ENCODE measurements around the gene LGALS9B.
"Not testable (repeated sequence)": the region's sequence is repeated elsewhere in the genome, so short reads cannot be mapped to it uniquely, and the experiment has no call there.

DNA sequence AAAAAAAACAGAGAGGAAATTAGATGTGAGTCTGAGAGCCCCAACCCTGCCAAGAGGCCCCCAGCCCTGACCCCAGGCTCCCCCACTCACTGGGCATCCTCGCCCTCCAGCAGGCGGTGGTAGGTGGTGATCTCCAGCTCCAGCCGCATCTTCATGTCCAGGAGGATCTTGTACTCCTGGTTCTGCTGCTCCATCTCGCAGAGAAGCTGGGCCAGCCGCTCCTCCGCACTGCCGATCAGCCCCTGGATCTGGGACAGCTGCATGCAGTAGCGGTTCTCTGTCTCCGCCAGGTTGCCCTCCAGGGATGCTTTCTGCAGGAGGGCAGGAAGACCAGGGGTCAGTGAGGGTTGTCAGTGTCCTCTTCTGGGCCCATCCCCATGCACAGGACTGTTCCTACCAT, 46.2 kb upstream of the LGALS9B start:
- TF ChIP-seq SRF (IDR thresholded peaks at IDR 0.05; ENCODE audit: low read depth, low read length); KAT7 (CRISPR knock-in tag; IDR thresholded peaks at IDR 0.05; ENCODE audit: borderline replicate concordance); ARID2 (CRISPR knock-in tag; IDR thresholded peaks at IDR 0.05; ENCODE audit: borderline replicate concordance); HOXA7 (CRISPR knock-in tag; IDR thresholded peaks at IDR 0.05); EZH2 (conservative IDR thresholded peaks at IDR 0.05; ENCODE audit: low read depth, low read length); HNRNPH1 (optimal IDR thresholded peaks at IDR 0.05; ENCODE audit: low read depth, low read length); EP300 (IDR thresholded peaks at IDR 0.05; ENCODE audit: low read depth in 2 of 2, low read length in 2 of 2); EP300 (CRISPR knock-in tag; IDR thresholded peaks at IDR 0.05; ENCODE audit: borderline replicate concordance); ZNF816 (CRISPR knock-in tag; IDR thresholded peaks at IDR 0.05; ENCODE audit: borderline replicate concordance); SETDB1 (CRISPR knock-in tag; IDR thresholded peaks at IDR 0.05; ENCODE audit: borderline replicate concordance); ZNF136 (CRISPR knock-in tag; IDR thresholded peaks at IDR 0.05; ENCODE audit: low read depth): not testable (repeated sequence)
- TF ChIP-seq, protein P1, sequence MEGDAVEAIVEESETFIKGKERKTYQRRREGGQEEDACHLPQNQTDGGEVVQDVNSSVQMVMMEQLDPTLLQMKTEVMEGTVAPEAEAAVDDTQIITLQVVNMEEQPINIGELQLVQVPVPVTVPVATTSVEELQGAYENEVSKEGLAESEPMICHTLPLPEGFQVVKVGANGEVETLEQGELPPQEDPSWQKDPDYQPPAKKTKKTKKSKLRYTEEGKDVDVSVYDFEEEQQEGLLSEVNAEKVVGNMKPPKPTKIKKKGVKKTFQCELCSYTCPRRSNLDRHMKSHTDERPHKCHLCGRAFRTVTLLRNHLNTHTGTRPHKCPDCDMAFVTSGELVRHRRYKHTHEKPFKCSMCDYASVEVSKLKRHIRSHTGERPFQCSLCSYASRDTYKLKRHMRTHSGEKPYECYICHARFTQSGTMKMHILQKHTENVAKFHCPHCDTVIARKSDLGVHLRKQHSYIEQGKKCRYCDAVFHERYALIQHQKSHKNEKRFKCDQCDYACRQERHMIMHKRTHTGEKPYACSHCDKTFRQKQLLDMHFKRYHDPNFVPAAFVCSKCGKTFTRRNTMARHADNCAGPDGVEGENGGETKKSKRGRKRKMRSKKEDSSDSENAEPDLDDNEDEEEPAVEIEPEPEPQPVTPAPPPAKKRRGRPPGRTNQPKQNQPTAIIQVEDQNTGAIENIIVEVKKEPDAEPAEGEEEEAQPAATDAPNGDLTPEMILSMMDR (CRISPR knock-in tag; IDR thresholded peaks at IDR 0.05) = not testable (repeated sequence)
- TF ChIP-seq, protein P2, sequence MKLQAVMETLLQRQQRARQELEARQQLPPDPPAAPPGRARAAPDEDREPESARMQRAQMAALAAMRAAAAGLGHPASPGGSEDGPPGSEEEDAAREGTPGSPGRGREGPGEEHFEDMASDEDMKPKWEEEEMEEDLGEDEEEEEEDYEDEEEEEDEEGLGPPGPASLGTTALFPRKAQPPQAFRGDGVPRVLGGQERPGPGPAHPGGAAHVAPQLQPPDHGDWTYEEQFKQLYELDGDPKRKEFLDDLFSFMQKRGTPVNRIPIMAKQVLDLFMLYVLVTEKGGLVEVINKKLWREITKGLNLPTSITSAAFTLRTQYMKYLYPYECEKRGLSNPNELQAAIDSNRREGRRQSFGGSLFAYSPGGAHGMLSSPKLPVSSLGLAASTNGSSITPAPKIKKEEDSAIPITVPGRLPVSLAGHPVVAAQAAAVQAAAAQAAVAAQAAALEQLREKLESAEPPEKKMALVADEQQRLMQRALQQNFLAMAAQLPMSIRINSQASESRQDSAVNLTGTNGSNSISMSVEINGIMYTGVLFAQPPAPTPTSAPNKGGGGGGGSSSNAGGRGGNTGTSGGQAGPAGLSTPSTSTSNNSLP (IDR thresholded peaks at IDR 0.05; ENCODE audit: low read depth, low read length) = not testable (repeated sequence)
- TF ChIP-seq, protein P3, sequence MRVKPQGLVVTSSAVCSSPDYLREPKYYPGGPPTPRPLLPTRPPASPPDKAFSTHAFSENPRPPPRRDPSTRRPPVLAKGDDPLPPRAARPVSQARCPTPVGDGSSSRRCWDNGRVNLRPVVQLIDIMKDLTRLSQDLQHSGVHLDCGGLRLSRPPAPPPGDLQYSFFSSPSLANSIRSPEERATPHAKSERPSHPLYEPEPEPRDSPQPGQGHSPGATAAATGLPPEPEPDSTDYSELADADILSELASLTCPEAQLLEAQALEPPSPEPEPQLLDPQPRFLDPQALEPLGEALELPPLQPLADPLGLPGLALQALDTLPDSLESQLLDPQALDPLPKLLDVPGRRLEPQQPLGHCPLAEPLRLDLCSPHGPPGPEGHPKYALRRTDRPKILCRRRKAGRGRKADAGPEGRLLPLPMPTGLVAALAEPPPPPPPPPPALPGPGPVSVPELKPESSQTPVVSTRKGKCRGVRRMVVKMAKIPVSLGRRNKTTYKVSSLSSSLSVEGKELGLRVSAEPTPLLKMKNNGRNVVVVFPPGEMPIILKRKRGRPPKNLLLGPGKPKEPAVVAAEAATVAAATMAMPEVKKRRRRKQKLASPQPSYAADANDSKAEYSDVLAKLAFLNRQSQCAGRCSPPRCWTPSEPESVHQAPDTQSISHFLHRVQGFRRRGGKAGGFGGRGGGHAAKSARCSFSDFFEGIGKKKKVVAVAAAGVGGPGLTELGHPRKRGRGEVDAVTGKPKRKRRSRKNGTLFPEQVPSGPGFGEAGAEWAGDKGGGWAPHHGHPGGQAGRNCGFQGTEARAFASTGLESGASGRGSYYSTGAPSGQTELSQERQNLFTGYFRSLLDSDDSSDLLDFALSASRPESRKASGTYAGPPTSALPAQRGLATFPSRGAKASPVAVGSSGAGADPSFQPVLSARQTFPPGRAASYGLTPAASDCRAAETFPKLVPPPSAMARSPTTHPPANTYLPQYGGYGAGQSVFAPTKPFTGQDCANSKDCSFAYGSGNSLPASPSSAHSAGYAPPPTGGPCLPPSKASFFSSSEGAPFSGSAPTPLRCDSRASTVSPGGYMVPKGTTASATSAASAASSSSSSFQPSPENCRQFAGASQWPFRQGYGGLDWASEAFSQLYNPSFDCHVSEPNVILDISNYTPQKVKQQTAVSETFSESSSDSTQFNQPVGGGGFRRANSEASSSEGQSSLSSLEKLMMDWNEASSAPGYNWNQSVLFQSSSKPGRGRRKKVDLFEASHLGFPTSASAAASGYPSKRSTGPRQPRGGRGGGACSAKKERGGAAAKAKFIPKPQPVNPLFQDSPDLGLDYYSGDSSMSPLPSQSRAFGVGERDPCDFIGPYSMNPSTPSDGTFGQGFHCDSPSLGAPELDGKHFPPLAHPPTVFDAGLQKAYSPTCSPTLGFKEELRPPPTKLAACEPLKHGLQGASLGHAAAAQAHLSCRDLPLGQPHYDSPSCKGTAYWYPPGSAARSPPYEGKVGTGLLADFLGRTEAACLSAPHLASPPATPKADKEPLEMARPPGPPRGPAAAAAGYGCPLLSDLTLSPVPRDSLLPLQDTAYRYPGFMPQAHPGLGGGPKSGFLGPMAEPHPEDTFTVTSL (CRISPR knock-in tag; IDR thresholded peaks at IDR 0.05; ENCODE audit: borderline replicate concordance) = not testable (repeated sequence)
- TF ChIP-seq, protein P4, sequence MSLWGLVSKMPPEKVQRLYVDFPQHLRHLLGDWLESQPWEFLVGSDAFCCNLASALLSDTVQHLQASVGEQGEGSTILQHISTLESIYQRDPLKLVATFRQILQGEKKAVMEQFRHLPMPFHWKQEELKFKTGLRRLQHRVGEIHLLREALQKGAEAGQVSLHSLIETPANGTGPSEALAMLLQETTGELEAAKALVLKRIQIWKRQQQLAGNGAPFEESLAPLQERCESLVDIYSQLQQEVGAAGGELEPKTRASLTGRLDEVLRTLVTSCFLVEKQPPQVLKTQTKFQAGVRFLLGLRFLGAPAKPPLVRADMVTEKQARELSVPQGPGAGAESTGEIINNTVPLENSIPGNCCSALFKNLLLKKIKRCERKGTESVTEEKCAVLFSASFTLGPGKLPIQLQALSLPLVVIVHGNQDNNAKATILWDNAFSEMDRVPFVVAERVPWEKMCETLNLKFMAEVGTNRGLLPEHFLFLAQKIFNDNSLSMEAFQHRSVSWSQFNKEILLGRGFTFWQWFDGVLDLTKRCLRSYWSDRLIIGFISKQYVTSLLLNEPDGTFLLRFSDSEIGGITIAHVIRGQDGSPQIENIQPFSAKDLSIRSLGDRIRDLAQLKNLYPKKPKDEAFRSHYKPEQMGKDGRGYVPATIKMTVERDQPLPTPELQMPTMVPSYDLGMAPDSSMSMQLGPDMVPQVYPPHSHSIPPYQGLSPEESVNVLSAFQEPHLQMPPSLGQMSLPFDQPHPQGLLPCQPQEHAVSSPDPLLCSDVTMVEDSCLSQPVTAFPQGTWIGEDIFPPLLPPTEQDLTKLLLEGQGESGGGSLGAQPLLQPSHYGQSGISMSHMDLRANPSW (CRISPR knock-in tag; IDR thresholded peaks at IDR 0.05; ENCODE audit: borderline replicate concordance) = not testable (repeated sequence)
